GM23338 (cell line): ENCODE data around the gene MYO18B. TPM values are rescaled to one million over a fixed set of nuclear protein-coding genes. Genes with fewer than 3 reads are reported as not detected.

ENCODE experiments used
- ATAC-seq: fragments of 200-7000 bp; cut with Tn5 transposase; 3 replicates; pipeline ENCODE4 v1.9.1; 2020
- DNase-seq: peaks from one replicate; pipeline ENCODE4 v3.0.0-alpha.2; 2015; ENCODE audit warnings: low spot score
- H2AFZ ChIP-seq: fragments of 200-600 bp; sonication (generic); 2 replicates; pipeline ENCODE4 v1.8.0; 2016; ENCODE audit warnings: antibody characterized with exemption, mild to moderate bottlenecking, moderate library complexity
- H3F3A ChIP-seq: fragments of 200-600 bp; sonication (generic); replicated peaks from 2 replicates; pipeline ENCODE4 v1.8.0; 2017; ENCODE audit warnings: antibody characterized with exemption, mixed run types, low read depth
- H3K27ac ChIP-seq: fragments of 200-600 bp; sonication (generic); 2 replicates; pipeline ENCODE4 v1.6.1; 2016; ENCODE audit warnings: low read depth
- H3K27me3 ChIP-seq: fragments of 200-600 bp; sonication (generic); 2 replicates; pipeline ENCODE4 v1.8.0; 2016; ENCODE audit warnings: mild to moderate bottlenecking, mixed run types, moderate library complexity; ENCODE audit not compliant: insufficient read depth
- H3K36me3 ChIP-seq: fragments of 200-600 bp; sonication (generic); 2 replicates; pipeline ENCODE4 v1.8.0; 2016; ENCODE audit warnings: mild to moderate bottlenecking; ENCODE audit not compliant: insufficient read depth
- H3K4me1 ChIP-seq: fragments of 200-600 bp; sonication (generic); 2 replicates; pipeline ENCODE4 v1.8.0; 2016; ENCODE audit warnings: mild to moderate bottlenecking, moderate library complexity; ENCODE audit not compliant: insufficient read depth
- H3K4me2 ChIP-seq: fragments of 200-600 bp; sonication (generic); 2 replicates; pipeline ENCODE4 v1.7.1; 2017; ENCODE audit warnings: mixed run types
- H3K4me3 ChIP-seq: fragments of 200-600 bp; sonication (generic); 2 replicates; pipeline ENCODE4 v1.6.1; 2016; ENCODE audit warnings: mixed run types
- H3K79me2 ChIP-seq: fragments of 200-600 bp; sonication (generic); replicated peaks from 2 replicates; pipeline ENCODE4 v1.8.0; 2017; ENCODE audit warnings: mild to moderate bottlenecking; ENCODE audit not compliant: insufficient read depth
- H3K9me2 ChIP-seq: fragments of 200-600 bp; sonication (generic); 2 replicates; pipeline ENCODE4 v1.8.0; 2017; ENCODE audit not compliant: insufficient read depth
- H4K20me1 ChIP-seq: fragments of 200-600 bp; sonication (generic); replicated peaks from 2 replicates; pipeline ENCODE4 v1.8.0; 2017; ENCODE audit warnings: mild to moderate bottlenecking; ENCODE audit not compliant: insufficient read depth
- H3K27ac Mint-ChIP-seq: 2 replicates; pipeline ENCODE4 v1.8.0; 2020; ENCODE audit warnings: inconsistent platforms, mild to moderate bottlenecking, moderate library complexity, mixed read lengths
- H3K27me3 Mint-ChIP-seq: 3 replicates; pipeline ENCODE4 v1.8.0; 2022; ENCODE audit warnings: low read depth, mild to moderate bottlenecking, moderate library complexity, mixed read lengths, inconsistent platforms; ENCODE audit not compliant: insufficient read depth, poor library complexity
- H3K36me3 Mint-ChIP-seq: 3 replicates; pipeline ENCODE4 v1.8.0; 2021; ENCODE audit warnings: low read depth, mild to moderate bottlenecking, inconsistent platforms, moderate library complexity, mixed read lengths
- H3K4me1 Mint-ChIP-seq: 3 replicates; pipeline ENCODE4 v1.8.0; 2020; ENCODE audit warnings: mild to moderate bottlenecking, inconsistent platforms, mixed read lengths
- H3K4me3 Mint-ChIP-seq: 3 replicates; pipeline ENCODE4 v1.8.0; 2021; ENCODE audit warnings: moderate library complexity, mild to moderate bottlenecking, inconsistent platforms, mixed read lengths
- H3K9me3 Mint-ChIP-seq: 3 replicates; pipeline ENCODE4 v1.8.0; 2020; ENCODE audit warnings: moderate library complexity, mild to moderate bottlenecking, inconsistent platforms, mixed read lengths
- CREB1 ChIP-seq: fragments of 250-450 bp; sonication (Bioruptor Pico); IDR thresholded peaks from 2 replicates; pipeline ENCODE4 v1.5.0; 2020; ENCODE audit warnings: low read depth, mild to moderate bottlenecking, moderate library complexity
- CTCF ChIP-seq, 2 experiments: fragments of 200-600 bp in 1 of 2; sonication (generic) in 1 of 2; conservative IDR thresholded peaks; 2 replicates each; pipeline versions ENCODE4 v1.5.1 to v1.6.1; 2016 to 2017; ENCODE audit warnings: antibody characterized with exemption in 2 of 2, low read depth in 2 of 2, mild to moderate bottlenecking in 2 of 2, moderate library complexity in 1 of 2
- EZH2 ChIP-seq: fragments of 200-600 bp; sonication (generic); IDR thresholded peaks from one replicate; pipeline ENCODE4 v1.8.0; 2017; ENCODE audit warnings: antibody characterized with exemption, mild to moderate bottlenecking, low read depth; ENCODE audit not compliant: unreplicated experiment
- EZH2phosphoT487 ChIP-seq: fragments of 200-600 bp; sonication (generic); IDR thresholded peaks from one replicate; pipeline ENCODE4 v1.8.1; 2018; ENCODE audit warnings: antibody characterized with exemption; ENCODE audit not compliant: unreplicated experiment
- JUNB ChIP-seq: IDR thresholded peaks from one replicate; pipeline ENCODE4 v1.6.1; 2016; ENCODE audit warnings: antibody characterized with exemption; ENCODE audit not compliant: unreplicated experiment
- NANOG ChIP-seq: IDR thresholded peaks from 2 replicates; pipeline ENCODE4 v1.6.1; 2016; ENCODE audit warnings: antibody characterized with exemption, borderline replicate concordance
- POLR2AphosphoS5 ChIP-seq: IDR thresholded peaks from 2 replicates; pipeline ENCODE4 v1.6.1; 2016; ENCODE audit warnings: antibody characterized with exemption, low read depth
- REST ChIP-seq: IDR thresholded peaks from one replicate; pipeline ENCODE4 v1.6.1; 2018; ENCODE audit warnings: antibody characterized with exemption; ENCODE audit not compliant: unreplicated experiment
- STAT1 ChIP-seq: IDR thresholded peaks from one replicate; pipeline ENCODE4 v1.6.1; 2016; ENCODE audit warnings: antibody characterized with exemption; ENCODE audit not compliant: unreplicated experiment
- ZNF114 ChIP-seq: fragments of 250-450 bp; sonication (Bioruptor Pico); IDR thresholded peaks from 2 replicates; pipeline ENCODE4 v1.5.0; 2020; ENCODE audit warnings: mild to moderate bottlenecking, moderate library complexity
- ZNF331 ChIP-seq: fragments of 250-450 bp; sonication (Bioruptor Pico); IDR thresholded peaks from 2 replicates; pipeline ENCODE4 v1.5.0; 2020; ENCODE audit warnings: low read depth, mild to moderate bottlenecking, moderate library complexity
- polyA plus RNA-seq: library from polyadenylated mRNA; unstranded; fragments of >200 nt; fragmentation: Nextera tagmentation; extraction: Ambion mirVana; gene quantifications from 2 replicates; pipeline ENCODE4 v1.2.1, GENCODE V29; 2016
- total RNA-seq: library from RNA; depleted of rRNA; stranded (reverse); fragments of >200 nt; shearing (Covaris generic); gene quantifications from 2 replicates; pipeline ENCODE4 v1.2.3, GENCODE V29; 2014
- TF ChIP-seq, protein P1 (sequence below): fragments of 250-450 bp; sonication (Bioruptor Pico); IDR thresholded peaks from 2 replicates; pipeline ENCODE4 v1.5.0; 2020; ENCODE audit warnings: mild to moderate bottlenecking, moderate library complexity
- TF ChIP-seq, protein P2 (sequence below): IDR thresholded peaks from 2 replicates; pipeline ENCODE4 v1.6.1; 2016; ENCODE audit warnings: antibody characterized with exemption

The MYO18B gene
- total and polyA plus RNA-seq, 2 experiments from 2014 or later, result 0.36 to 0.45 TPM

- peaks cover 25% of the 10 kb centered on the region for H3K9me3 Mint-ChIP-seq
- H3K36me3 ChIP-seq, result no peaks in the 10 kb centered on the region
These were observed 80.4 kb downstream of the MYO18B start for GRCh38 chr22:25822344-25822743.

More at GRCh38 chr22:25822344-25822743, 80.4 kb downstream of the MYO18B start:
- H4K20me1 ChIP-seq, result no peaks in the 10 kb centered on the region
- DNase-seq, result no peak
- H3K9me2 ChIP-seq, result 0 out of 2 replicates have a peak, but pooled peaks cover 4% of the 10 kb centered on the region
- no peak overlapping the region for H3K4me2 ChIP-seq
- H3K27ac ChIP-seq, result no peak overlapping the region
- no peaks in the 10 kb centered on the region for H3K4me1 ChIP-seq
- H3K27me3 ChIP-seq, result no peaks in the 10 kb centered on the region
- TF ChIP-seq JUNB (no peak), STAT1 (no peak), EZH2phosphoT487 (no peak), POLR2AphosphoS5 (no peak), NANOG (no peak), ZNF114 (CRISPR knock-in tag) (no peak), CTCF (conservative IDR thresholded peaks at IDR 0.05; ENCODE audit: low read depth in 2 of 2) (no peak), CREB1 (CRISPR knock-in tag) (no peak), REST (no peak), ZNF331 (CRISPR knock-in tag) (no peak), EZH2 (no peak)
- TF ChIP-seq, protein P1, sequence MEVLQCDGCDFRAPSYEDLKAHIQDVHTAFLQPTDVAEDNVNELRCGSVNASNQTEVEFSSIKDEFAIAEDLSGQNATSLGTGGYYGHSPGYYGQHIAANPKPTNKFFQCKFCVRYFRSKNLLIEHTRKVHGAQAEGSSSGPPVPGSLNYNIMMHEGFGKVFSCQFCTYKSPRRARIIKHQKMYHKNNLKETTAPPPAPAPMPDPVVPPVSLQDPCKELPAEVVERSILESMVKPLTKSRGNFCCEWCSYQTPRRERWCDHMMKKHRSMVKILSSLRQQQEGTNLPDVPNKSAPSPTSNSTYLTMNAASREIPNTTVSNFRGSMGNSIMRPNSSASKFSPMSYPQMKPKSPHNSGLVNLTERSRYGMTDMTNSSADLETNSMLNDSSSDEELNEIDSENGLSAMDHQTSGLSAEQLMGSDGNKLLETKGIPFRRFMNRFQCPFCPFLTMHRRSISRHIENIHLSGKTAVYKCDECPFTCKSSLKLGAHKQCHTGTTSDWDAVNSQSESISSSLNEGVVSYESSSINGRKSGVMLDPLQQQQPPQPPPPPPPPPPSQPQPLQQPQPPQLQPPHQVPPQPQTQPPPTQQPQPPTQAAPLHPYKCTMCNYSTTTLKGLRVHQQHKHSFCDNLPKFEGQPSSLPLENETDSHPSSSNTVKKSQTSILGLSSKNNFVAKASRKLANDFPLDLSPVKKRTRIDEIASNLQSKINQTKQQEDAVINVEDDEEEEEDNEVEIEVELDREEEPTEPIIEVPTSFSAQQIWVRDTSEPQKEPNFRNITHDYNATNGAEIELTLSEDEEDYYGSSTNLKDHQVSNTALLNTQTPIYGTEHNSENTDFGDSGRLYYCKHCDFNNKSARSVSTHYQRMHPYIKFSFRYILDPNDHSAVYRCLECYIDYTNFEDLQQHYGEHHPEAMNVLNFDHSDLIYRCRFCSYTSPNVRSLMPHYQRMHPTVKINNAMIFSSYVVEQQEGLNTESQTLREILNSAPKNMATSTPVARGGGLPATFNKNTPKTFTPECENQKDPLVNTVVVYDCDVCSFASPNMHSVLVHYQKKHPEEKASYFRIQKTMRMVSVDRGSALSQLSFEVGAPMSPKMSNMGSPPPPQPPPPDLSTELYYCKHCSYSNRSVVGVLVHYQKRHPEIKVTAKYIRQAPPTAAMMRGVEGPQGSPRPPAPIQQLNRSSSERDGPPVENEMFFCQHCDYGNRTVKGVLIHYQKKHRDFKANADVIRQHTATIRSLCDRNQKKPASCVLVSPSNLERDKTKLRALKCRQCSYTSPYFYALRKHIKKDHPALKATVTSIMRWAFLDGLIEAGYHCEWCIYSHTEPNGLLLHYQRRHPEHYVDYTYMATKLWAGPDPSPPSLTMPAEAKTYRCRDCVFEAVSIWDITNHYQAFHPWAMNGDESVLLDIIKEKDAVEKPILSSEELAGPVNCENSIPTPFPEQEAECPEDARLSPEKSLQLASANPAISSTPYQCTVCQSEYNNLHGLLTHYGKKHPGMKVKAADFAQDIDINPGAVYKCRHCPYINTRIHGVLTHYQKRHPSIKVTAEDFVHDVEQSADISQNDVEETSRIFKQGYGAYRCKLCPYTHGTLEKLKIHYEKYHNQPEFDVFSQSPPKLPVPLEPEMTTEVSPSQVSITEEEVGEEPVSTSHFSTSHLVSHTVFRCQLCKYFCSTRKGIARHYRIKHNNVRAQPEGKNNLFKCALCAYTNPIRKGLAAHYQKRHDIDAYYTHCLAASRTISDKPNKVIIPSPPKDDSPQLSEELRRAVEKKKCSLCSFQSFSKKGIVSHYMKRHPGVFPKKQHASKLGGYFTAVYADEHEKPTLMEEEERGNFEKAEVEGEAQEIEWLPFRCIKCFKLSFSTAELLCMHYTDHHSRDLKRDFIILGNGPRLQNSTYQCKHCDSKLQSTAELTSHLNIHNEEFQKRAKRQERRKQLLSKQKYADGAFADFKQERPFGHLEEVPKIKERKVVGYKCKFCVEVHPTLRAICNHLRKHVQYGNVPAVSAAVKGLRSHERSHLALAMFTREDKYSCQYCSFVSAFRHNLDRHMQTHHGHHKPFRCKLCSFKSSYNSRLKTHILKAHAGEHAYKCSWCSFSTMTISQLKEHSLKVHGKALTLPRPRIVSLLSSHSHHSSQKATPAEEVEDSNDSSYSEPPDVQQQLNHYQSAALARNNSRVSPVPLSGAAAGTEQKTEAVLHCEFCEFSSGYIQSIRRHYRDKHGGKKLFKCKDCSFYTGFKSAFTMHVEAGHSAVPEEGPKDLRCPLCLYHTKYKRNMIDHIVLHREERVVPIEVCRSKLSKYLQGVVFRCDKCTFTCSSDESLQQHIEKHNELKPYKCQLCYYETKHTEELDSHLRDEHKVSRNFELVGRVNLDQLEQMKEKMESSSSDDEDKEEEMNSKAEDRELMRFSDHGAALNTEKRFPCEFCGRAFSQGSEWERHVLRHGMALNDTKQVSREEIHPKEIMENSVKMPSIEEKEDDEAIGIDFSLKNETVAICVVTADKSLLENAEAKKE, result no peak
- TF ChIP-seq, protein P2, sequence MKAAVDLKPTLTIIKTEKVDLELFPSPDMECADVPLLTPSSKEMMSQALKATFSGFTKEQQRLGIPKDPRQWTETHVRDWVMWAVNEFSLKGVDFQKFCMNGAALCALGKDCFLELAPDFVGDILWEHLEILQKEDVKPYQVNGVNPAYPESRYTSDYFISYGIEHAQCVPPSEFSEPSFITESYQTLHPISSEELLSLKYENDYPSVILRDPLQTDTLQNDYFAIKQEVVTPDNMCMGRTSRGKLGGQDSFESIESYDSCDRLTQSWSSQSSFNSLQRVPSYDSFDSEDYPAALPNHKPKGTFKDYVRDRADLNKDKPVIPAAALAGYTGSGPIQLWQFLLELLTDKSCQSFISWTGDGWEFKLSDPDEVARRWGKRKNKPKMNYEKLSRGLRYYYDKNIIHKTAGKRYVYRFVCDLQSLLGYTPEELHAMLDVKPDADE, result no peak
- H3K4me3 ChIP-seq, result no peak overlapping the region
- Mint-ChIP-seq H3K27me3 (peaks cover 9% of the 10 kb centered on the region), H3K4me3 (no peak overlapping the region), H3K36me3 (peaks cover 6% of the 10 kb centered on the region; the same call in 1 of the 3 replicates), H3K27ac (no peak overlapping the region), H3K4me1 (no peaks in the 10 kb centered on the region)
- H3K79me2 ChIP-seq, result no peaks in the 10 kb centered on the region
- H3F3A ChIP-seq, result no peaks in the 10 kb centered on the region
- H2AFZ ChIP-seq, result no peak overlapping the region
- no peak for ATAC-seq
